ENCODE data around the gene HES1. TPM values are rescaled to one million over a fixed set of nuclear protein-coding genes. Genes with fewer than 3 reads are reported as not detected.
A peak's percentile ranks its signal among the peaks of the same experiment; 100 is the strongest.

HES1 gene
- total and polyA plus RNA-seq, 9 of the 15 experiments (the other 6 are each of a cell fraction or from before 2014, with no cell fraction given): 3.4 to 37.0 (median 19.3) TPM

DNA sequence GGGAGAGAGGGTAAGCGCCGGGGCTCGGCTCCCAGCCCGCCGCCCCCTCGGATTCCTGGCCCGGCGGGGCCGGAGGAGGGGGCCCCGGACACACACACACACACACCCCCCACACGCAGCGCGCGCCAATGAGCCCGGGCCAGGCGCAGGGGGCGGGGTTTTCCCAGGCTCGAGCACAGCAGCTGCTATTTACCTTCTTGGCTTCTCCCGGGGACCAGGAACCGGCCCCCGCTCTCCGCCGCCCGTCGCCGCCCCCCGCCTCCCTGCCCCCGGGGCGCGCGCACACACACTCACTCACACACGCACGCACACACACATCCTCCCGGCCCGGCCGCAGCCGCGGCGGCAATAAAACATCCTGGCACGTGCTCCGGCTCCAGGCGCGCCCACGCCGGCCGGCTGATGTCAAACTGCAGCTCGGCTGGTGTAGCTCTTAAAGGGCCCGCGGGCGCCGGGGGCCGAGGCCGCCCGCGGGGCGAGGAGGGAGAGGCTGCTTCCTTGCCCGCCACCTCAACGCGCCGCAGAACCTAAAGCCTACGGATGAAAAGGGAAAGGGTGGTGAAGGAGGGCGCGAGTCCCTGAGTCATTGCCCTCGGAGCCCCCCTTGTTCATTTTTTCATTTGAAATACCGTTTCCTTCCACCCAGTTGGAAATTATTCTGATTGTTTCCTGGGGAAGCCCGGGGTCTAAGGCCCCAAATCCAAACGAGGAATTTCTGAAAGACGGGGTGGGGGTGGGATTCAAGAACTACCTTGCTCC is 1.0 kb upstream of the HES1 start (continued):
- TF ChIP-seq MBD1 (CRISPR knock-in tag; IDR thresholded peaks at IDR 0.05) (no peak), CREBBP (IDR thresholded peaks at IDR 0.05; ENCODE audit: low read depth, low read length) (no peak), NCOA6 (IDR thresholded peaks at IDR 0.05) (no peak), FOXP1 (CRISPR knock-in tag; IDR thresholded peaks at IDR 0.05) (no peak), ETV1 (tag; conservative IDR thresholded peaks at IDR 0.05; ENCODE audit: low read depth) (peak; percentile 94), ZNF57 (CRISPR knock-in tag; IDR thresholded peaks at IDR 0.05) (no peak), KLF10 (CRISPR knock-in tag; IDR thresholded peaks at IDR 0.05) (no peak), SPI1 (IDR thresholded peaks at IDR 0.05; ENCODE audit: borderline replicate concordance, low read depth, low read length) (no peak), ZC3H11A (IDR thresholded peaks at IDR 0.05; ENCODE audit: low read depth, low read length) (no peak), ZNF146 (CRISPR knock-in tag; IDR thresholded peaks at IDR 0.05; ENCODE audit: unreplicated experiment) (no peak), ZNF518B (CRISPR knock-in tag; IDR thresholded peaks at IDR 0.05) (no peak), ZNF561 (CRISPR knock-in tag; conservative IDR thresholded peaks at IDR 0.05) (no peak), ZFPM2 (CRISPR knock-in tag; IDR thresholded peaks at IDR 0.05) (no peak), ZFP1 (CRISPR knock-in tag; IDR thresholded peaks at IDR 0.05) (no peak), TFAM (CRISPR knock-in tag; conservative IDR thresholded peaks at IDR 0.05) (no peak)
- TF ChIP-seq, protein P1, sequence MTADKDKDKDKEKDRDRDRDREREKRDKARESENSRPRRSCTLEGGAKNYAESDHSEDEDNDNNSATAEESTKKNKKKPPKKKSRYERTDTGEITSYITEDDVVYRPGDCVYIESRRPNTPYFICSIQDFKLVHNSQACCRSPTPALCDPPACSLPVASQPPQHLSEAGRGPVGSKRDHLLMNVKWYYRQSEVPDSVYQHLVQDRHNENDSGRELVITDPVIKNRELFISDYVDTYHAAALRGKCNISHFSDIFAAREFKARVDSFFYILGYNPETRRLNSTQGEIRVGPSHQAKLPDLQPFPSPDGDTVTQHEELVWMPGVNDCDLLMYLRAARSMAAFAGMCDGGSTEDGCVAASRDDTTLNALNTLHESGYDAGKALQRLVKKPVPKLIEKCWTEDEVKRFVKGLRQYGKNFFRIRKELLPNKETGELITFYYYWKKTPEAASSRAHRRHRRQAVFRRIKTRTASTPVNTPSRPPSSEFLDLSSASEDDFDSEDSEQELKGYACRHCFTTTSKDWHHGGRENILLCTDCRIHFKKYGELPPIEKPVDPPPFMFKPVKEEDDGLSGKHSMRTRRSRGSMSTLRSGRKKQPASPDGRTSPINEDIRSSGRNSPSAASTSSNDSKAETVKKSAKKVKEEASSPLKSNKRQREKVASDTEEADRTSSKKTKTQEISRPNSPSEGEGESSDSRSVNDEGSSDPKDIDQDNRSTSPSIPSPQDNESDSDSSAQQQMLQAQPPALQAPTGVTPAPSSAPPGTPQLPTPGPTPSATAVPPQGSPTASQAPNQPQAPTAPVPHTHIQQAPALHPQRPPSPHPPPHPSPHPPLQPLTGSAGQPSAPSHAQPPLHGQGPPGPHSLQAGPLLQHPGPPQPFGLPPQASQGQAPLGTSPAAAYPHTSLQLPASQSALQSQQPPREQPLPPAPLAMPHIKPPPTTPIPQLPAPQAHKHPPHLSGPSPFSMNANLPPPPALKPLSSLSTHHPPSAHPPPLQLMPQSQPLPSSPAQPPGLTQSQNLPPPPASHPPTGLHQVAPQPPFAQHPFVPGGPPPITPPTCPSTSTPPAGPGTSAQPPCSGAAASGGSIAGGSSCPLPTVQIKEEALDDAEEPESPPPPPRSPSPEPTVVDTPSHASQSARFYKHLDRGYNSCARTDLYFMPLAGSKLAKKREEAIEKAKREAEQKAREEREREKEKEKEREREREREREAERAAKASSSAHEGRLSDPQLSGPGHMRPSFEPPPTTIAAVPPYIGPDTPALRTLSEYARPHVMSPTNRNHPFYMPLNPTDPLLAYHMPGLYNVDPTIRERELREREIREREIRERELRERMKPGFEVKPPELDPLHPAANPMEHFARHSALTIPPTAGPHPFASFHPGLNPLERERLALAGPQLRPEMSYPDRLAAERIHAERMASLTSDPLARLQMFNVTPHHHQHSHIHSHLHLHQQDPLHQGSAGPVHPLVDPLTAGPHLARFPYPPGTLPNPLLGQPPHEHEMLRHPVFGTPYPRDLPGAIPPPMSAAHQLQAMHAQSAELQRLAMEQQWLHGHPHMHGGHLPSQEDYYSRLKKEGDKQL (CRISPR knock-in tag; IDR thresholded peaks at IDR 0.05; ENCODE audit: borderline replicate concordance): no peak
- TF ChIP-seq, protein P2, sequence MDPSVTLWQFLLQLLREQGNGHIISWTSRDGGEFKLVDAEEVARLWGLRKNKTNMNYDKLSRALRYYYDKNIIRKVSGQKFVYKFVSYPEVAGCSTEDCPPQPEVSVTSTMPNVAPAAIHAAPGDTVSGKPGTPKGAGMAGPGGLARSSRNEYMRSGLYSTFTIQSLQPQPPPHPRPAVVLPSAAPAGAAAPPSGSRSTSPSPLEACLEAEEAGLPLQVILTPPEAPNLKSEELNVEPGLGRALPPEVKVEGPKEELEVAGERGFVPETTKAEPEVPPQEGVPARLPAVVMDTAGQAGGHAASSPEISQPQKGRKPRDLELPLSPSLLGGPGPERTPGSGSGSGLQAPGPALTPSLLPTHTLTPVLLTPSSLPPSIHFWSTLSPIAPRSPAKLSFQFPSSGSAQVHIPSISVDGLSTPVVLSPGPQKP (CRISPR knock-in tag; IDR thresholded peaks at IDR 0.05): no peak
